Subcutaneous adipose tissue (tissue), 4 donors: ENCODE results near the gene PTGDS. TPM values are rescaled to one million over a fixed set of nuclear protein-coding genes. Genes with fewer than 3 reads are reported as not detected.

Experiments
- total RNA-seq, 4 donors: library from RNA; depleted of rRNA; stranded (reverse); fragments of >200 nt; gene quantifications; one replicate each; pipeline ENCODE4 v1.1.0, GENCODE V29; 2016
- TF ChIP-seq, protein P1 (sequence below): fragments of 450-650 bp; IDR thresholded peaks from one replicate; pipeline ENCODE4 v1.5.1; 2016; ENCODE audit warnings: low read depth, mild to moderate bottlenecking, control low read depth, antibody characterized with exemption, moderate library complexity

Gene PTGDS
- total RNA-seq, 4 donors from 2014 or later, result 15.5 to 57.3 (median 26.8) TPM

GRCh38 chr9:137006116-137007003 is 29.1 kb downstream of the PTGDS start:
- TF ChIP-seq, protein P1, sequence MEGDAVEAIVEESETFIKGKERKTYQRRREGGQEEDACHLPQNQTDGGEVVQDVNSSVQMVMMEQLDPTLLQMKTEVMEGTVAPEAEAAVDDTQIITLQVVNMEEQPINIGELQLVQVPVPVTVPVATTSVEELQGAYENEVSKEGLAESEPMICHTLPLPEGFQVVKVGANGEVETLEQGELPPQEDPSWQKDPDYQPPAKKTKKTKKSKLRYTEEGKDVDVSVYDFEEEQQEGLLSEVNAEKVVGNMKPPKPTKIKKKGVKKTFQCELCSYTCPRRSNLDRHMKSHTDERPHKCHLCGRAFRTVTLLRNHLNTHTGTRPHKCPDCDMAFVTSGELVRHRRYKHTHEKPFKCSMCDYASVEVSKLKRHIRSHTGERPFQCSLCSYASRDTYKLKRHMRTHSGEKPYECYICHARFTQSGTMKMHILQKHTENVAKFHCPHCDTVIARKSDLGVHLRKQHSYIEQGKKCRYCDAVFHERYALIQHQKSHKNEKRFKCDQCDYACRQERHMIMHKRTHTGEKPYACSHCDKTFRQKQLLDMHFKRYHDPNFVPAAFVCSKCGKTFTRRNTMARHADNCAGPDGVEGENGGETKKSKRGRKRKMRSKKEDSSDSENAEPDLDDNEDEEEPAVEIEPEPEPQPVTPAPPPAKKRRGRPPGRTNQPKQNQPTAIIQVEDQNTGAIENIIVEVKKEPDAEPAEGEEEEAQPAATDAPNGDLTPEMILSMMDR, result no peak

GRCh38 chr9:137007108-137007815 is 30.0 kb downstream of the PTGDS start:
- TF ChIP-seq, protein P1, result no peak

- TF ChIP-seq, protein P1, result no peak
These were observed 30.5 kb downstream of the PTGDS start for GRCh38 chr9:137007816-137008270.

- TF ChIP-seq, protein P1, result no peak
These were observed 31.0 kb downstream of the PTGDS start for GRCh38 chr9:137008312-137008711.

GRCh38 chr9:137009217-137009616 is 31.9 kb downstream of the PTGDS start:
- TF ChIP-seq, protein P1, result no peak

DNA sequence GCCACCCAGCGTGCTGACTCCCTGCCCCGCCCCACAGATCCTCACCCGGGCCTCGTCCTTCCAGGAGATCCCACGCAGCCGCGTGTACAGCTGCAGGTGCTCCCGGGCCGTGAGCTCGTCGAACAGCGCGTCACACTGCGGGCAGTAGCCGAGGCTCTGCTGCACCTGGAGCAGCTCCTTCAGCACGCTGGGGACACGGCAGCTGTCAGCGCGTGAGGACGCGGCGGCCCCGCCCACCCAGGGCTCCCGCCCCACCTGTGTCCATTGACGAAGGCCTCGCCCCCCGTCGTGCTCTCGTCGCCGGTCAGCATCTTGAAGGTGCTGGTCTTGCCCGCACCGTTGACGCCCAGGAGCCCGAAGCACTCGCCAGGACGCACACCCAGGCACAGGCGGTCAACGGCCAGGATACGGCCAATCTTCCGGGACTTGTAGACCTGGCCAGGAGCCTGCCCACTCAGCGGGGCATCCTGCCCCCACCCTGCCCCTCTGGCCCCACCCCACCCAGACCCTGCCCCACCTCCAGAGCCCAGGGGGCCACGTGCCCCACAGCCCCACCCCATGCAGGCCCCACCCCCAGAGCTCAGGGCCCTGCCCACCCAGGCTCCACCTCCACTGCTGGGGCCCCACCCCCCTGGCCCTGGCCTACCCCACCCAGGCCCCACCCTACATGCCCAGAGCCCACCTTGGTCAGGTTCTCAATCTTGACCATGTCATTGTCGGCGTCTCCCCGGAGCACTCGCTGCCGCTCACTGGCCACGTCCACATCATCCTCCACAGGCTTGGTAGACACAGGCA is 32.8 kb downstream of the PTGDS start:
- TF ChIP-seq, protein P1, result no peak
